ENCODE measurements around the gene ADGRF1.
"Not testable (repeated sequence)": the region's sequence is repeated elsewhere in the genome, so short reads cannot be mapped to it uniquely, and the experiment has no call there.

ADGRF1 gene

DNA sequence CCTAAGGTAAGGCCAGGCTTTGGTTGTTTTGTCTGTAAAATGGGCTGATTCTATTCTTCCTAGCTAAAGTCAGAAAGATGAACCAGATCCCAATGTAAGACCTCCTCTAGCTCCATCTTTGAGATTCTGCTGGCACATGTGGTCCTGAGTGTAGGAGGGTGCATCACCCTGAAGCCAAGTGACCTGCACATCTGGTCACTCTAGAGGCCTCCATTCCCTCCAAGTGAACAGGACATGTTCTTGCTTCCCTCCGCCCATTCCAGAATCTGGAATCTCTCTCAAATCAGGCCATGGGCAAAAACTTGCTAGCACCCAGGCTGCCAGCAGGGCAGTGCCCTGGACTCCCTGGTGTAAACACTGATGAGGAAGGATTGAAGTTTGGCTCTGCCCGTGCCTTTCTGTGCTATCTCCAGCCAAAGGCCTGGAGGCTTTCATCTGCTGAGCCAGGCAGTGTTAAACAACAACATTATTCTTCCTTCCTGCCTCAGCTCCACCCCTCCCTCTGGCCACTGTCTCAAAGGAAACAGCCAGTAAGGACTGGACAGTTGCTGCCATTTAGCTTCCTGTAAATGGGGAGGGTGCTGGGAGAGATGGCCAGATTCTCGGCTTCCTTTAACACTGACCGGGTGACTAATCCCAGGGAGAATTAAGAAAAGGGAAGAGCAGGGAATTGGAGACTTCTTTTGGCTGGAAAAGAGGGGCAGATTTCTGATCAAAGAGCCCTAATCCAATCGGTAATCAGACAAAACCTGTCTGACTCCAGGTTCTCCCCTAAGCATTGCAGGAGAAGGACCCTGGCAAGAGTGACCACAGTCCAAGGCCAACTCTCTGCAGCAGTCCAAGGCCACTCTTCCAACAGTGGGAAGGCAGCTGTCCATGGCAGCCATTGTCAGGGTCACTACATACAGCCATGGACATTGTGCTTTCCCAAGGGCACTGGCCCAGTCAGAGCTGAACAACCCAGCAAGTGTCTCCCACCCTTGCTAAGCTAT lies 19.5 kb upstream of the ADGRF1 start:
- peak; percentile 31 for DNase-seq (ENCODE audit: low read depth)

DNA sequence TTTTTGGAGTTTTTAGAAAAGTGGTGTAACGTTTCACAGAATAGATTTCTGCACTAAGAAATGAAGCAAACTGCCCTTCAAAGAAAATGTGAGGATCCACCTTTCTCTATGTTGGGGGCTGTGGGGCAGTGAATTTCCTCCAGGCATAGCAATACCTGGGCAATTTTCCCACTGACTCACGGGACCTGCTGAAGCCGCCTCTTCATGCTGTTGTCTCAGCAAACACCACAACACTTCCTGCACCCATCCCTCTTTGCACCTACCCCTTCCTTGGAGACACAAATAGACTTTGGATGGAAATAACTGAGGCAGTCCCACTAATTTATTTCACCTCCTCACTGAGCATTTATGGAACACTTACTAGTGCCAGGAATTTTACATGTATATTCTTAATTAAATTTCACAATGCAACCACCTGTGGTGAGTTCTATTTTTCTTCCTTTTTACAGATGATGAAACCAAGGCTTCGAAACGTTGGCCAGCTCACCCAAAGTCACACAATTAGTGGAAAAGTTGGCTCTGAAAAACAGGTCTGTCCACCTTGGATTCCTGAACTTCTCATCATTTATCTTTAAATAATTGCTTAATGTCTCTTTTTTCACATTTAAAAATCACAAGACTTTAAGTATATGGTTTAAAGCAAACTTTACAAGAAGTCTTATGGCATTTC lies 17.2 kb upstream of the ADGRF1 start:
- no peak for DNase-seq (ENCODE audit: low read depth)

DNA sequence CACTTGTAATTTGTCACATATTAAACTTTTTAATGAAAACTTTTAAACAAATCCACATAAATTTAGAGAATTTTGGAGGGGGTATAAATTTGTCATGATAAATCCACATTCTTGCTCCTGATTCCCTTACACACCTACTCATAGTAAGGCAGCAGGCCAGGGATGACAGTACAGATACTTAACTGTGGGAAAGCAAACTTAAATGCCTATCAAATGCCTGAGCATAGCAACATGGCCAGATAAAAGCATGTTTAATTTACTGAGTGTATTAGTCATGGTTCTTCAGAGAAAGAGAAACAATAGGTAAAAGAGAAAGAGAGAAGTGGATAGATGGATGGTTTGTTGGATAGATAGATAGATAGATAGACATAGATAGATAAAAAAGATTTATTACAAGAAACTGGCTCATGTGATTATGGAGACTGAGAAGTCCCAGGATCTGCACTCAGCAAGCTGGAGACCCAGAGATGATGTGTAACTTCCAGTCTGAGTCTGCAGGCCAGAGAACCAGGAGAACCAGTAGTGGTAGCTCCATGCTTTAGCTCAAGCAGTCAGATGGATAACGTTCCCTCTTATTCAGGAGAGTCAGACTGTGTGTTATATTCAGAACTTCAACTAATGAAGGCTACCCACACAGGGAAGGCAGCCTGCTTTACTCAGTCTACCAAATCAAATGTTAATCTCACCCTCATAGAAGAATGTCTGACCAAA lies 15.9 kb upstream of the ADGRF1 start:
- DNase-seq (ENCODE audit: low read depth), result peak; percentile 64

DNA sequence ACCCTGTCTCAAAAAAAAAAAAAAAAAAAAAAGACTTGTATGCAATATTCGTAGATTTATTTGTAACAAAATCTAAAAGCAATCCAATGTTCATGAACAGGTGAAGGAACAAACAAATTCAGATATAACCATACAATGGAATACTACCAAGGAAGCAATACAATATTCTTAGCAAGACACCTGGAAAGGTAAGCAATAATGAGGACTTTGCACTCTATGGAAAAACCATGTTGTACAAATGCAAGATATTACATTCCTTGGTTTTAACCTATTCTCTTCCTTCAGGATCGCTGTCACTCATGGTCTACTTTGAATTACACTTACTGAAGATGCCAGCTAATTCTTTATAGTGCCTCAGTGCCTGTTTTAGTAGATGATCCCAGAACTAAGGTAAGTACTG lies 14.7 kb upstream of the ADGRF1 start:
- no peak for DNase-seq (ENCODE audit: low read depth)

DNA sequence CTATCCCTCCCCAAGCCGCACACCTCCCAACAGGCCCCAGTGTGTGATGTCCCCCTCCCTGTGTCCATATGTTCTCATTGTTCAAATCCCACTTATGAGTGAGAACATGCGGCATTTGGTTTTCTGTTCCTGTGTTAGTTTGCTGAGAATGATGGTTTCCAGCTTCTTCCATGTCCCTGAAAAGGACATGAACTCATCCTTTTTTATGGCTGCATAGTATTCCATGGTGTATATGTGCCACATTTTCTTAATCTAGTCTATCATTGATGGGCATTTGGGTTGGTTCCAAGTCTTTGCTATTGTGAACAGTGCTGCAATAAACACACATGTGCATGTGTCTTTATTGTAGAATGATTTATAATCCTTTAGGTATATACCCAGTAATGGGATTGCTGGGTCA lies 12.2 kb upstream of the ADGRF1 start:
- DNase-seq (ENCODE audit: low read depth), result not testable (repeated sequence)

DNA sequence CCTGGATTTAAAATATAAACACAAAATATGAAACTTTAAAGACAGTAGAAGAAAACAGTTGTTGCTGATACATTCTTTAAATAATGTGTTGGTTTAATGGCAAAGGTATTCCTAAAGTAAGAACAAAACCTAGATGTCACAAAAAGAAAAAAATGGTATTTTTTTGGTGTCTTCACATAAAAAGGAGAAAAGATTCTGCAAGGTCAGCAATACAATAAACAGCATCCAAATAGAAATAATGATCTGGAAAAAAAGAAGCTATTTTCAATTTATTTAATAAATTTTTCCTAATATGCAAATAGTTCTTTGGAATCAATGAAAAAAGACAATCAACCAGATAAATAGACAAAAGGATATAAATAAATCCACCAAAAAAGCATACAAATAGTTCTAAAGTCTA lies 6.5 kb upstream of the ADGRF1 start:
- no peak for DNase-seq (ENCODE audit: low read depth)

DNA sequence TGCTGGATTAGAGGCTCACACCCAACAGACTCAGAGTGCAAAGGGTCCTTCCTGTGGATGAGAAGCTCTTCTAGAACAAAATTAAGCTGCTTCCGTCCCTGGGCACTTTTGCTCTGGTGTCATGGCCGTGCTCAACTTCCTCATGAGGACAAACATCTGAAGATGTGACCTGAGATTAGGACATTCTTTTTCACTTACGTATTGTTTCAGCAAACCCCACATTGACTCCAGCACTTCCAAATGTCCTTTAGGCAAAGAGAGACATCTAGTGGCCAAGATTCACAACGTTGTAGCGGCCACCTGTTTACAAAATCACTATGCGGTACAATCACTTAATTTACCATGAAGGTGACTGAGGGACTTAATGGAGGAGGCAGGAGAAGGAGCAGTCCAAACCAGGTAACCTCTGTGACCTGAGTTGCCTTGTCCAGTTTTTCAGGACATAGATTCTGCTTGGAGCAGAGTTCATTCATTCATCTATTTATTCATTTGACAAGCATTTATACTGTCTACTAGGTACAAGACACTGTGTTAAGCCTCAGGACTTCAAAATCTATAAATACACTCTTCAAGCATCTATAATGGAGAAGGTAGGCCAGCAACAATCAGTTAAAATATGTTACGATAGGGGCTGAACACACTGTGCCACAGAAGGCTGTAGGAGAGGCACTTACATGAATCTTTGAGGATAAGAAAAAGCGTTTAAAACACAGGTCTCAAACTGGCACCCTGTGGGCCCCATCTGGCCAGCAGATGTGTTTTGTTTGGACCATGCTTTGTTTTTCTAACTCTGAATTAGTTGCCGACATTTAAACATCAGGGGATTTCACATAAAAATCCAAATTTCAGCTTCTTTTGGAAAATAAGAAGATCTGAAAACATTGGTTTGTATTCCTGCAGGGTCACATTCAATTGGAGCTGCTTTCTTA lies 5.6 kb upstream of the ADGRF1 start:
- peak; percentile 78 for DNase-seq (ENCODE audit: low read depth)

DNA sequence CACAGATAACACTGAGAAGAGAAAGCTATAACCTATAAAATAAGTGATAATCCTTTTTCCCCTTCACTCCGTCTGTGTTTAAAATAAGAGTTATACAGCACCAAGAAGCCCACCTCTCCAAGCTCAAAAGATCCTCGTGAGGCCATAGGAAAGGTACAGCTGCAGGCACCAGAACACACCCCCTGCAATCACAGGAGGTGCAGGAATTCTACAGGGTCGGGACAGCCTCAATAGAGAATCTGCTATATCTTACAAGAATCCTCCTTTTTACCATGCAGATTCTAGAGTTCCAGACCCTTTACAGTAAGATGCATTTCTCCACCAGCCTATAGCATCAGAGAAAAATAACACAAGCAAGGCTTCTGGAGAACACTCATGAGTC lies 5.0 kb upstream of the ADGRF1 start:
- no peak for DNase-seq (ENCODE audit: low read depth)

DNA sequence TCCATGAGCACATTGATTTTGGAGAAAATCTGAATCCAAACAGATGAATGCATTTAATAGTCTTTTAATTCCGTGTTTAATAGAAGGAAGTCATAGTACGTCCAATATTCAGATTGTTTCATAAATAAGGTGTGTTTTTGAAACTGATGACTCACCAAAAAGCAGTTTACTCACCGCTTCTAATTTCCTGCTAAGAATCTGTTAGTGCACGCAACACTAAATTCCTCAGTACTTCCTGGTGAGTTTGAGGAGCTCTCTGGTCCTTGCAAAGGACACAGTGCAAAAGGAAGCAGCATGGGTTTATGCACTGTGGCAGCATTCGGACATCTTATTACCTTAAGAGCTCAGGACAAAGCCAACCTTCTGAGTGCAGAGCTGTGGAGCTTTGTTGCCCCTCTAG lies 2.3 kb upstream of the ADGRF1 start:
- DNase-seq (ENCODE audit: low read depth), result peak; percentile 61

DNA sequence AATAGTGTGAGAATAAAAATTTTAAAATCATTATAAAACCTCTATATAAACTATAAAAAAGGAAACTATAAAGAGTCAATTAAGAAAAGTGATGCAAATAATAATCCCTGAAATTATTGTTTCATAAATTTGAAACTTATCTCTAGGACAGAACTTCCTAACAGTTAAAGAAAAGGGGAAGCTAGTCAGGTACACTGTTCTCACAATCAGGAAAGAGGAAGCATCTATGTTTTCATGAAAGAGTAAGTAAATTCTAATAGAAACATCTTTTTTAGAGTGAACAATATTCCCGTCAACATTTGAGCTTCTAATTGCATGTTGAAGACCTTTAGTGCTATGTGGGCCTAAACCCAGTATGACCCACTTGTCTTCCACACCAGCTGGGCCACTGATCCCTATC lies 1.2 kb upstream of the ADGRF1 start:
- DNase-seq (ENCODE audit: low read depth), result no peak

DNA sequence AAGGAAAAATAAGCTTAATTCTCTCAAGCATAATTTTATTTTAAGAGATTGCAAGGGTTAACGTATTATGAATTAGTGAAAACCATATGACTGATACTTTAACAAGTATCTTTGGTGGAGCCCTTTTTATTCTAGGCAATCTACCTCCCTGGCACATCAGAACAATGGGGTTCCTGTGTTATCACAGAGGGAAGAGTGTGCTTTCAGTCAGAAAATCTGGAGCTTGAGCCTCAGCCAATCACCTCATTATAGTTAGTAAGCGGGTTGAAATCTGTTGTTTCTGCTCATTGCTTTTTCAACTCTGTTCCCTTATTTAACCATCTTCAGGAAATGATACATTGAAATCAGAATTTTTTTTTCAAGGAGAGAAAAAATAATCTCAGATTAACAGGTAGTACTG lies 391 bp downstream of the ADGRF1 start:
- DNase-seq (ENCODE audit: low read depth), result no peak

DNA sequence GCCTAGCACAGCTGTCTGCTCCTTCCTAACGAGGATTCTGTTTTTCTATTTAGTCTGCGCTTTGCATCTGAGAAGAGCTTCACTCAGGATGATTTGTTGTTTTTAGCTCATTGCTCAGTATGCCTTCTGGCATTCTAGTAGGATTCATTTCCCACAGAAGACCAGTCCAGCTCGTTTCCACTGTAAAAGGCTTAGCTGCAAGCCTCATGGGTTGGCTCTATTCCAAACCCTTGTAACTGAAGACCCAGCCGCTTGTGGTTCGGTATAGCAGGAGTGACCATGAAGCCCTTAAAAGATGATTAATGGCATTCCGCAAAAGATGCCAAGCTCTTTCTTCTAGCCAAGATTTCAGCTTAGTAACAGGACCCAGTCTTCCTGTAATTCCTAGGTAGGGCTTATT lies 7.2 kb downstream of the ADGRF1 start:
- peak; percentile 96 for DNase-seq (ENCODE audit: low read depth)

DNA sequence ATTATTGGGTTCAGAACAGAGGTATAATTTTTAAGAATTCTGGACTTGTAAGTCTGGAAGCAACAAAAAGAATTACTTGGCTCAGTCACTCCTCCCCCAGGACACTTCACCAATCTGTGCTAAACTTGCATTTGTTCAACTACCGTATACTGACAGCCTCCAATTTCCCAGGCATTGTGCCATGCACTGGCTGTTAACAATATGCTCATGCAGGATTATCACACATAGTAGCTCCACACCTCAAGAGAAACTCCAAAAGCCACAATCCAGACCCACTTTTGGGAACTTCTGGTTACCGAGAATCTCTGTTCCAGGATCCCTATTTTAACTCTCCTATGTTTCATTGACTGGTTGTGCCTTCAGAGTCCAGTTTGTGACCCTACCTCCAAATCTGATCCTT lies 7.7 kb downstream of the ADGRF1 start:
- peak; percentile 8 for DNase-seq (ENCODE audit: low read depth)

DNA sequence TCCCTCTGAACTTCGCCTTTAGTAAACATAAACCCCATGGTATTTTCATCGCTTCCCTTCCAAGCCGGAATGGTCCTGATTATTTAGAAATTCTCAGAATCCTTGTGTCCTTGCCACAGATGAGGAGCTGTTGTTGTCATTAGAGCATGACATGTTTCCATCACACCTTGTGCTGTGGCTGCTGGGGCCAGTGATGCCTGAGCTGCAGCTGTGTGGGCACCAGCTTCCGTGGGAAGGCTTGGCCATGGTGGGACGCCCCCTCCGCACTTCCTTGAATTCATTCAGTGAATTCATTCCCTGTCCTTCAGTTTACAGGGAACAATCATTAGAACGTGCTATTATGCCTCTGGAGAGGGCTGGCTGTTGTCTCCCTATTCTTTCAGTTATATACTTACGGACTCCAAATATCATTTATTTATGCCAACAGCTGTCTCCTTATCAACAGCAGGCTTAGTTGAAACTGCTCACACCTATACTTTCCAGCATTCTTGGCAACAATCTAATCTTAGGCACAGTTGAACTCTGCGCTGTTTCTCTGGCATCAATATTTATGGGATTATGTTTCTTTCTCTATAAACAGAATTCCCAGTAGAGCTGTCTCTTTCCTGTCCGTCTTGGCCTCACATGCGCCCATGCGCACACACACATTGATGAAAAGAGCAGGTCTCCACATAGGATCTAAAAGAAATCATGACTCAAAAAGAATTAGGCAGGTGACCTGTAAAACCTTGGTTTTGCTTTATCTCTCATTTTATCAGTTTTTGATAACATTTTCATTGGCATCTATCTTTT lies 9.0 kb downstream of the ADGRF1 start:
- no peak for DNase-seq (ENCODE audit: low read depth)

DNA sequence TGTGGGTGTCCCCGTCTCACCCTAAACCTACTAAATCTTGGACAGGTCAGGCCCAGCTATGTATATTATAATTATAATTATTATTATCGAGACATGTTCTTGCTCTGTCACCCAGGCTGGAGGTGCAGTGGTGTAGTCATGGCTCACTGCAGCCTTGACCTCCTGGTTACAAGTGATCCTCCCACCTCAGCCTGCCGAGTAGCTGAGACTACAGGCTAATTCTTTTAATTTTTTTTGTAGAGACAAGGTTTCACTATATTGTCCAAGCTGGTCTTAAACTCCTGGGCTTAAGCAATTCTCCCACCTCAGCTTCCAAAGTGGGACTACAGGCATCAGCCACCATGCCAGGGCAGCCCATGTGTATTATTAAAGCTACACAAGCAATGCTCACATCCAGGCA lies 10.5 kb downstream of the ADGRF1 start:
- DNase-seq (ENCODE audit: low read depth), result no peak

DNA sequence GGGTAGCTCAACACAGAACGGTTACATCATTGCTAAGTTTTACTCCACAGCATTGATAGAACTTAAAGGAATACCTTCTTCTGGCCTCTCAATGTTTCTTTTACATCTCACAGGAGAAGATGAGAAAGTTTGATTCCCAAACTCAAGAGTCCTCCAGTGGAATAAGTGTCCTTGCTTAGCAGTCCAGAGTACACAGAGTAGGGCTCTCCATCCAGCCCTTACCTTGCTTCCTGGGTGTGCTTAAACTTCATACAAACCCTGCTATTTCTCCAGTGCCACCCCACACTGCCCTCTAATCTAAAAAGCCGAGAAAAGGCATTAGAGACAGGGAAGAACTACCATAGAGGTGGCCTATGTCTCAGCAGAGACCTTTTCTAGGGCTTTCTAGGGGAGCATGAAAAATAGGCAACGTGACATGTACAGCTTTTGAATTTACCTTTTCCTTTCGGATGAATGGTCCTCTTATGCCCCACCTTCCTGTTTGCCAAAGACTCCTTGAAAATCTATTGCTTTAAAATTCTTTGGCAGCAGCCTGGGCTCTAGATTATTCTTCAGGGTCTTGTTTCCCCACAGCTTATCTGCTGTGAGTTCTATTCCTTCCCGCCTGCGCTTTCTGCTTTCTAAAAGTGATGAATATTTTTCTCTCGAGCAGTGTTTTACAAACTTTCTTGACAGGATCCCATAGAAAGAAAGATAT lies 12.1 kb downstream of the ADGRF1 start:
- no peak for DNase-seq (ENCODE audit: low read depth)

DNA sequence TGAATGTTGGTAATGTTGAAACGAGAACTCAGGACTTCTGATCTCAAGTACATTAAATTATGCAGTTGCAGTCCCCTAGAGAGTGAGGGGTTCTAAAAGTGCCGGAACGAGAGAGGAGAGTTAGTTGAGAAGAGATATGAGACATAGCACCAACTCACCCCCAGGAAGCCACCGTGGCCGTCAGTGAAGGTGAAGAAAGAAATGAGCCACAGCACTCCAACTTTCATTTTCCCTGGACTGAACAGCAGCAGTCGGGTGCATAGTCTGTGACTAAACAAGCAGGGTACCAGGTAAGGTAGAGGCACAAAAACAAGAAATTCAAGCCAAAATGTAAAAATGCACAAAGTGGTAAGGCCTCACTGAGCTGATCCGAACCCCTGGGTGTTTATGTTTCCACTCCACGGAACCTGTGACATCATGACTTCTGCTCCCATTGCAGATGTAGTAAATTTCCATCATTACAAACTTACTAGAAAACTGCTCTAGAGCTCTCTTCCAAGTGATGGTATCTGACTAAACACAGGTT lies 13.2 kb downstream of the ADGRF1 start:
- no peak for DNase-seq (ENCODE audit: low read depth)

DNA sequence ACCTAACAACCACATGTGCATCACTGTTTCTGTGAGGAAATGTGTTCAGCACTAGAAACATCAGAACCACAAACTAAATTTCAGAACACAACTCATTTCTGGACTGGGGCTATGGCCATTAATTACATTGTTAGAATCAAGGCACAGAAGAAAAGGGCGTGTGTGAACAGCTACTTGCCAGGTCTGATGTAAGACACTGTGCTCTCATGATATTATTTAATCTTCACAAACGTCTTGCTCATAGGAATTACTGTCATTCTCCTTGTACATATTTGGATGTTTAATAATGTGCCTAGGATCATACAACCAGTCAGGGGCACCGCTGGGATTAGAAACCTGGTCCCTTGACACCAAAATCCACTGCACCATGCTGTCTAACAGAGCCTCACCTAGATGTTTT lies 14.8 kb downstream of the ADGRF1 start:
- no peak for DNase-seq (ENCODE audit: low read depth)

DNA sequence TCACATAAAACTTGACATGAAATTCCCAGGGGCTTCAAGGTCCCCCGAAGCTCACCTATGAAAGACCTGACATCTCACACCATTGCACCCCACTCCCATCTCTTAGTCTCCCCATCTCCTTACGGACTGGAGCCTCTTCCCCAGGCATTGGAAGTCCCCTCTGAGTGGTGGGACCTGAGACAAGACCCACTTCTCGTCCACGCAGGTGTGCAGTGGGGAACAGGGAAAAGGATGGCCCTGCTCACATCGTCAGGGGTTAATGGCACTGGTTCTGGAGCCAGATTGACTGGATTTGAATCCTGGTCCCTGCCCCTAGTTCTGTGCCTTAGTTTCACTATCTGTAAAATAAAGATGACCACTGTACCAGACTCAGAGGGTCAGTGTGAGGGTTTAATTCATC lies 15.5 kb downstream of the ADGRF1 start:
- DNase-seq (ENCODE audit: low read depth), result no peak

DNA sequence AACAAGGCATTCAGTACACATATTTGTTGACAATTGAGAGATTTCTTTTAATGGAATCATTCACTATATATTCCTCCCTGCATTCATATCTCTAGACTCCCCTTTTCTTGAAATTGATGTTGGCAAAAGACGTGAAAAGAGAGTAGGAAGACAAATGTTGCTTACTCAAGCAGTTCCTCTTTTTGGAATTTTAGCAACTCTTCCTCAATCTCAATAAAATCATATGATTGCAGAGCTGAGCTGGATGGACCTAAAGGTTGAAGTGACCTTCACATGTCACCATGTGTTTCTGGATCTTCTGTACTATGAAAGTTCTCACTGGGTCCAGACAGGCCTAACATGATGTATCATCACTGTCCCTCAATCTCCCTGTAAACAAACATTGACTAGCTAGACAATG lies 18.6 kb downstream of the ADGRF1 start:
- no peak for DNase-seq (ENCODE audit: low read depth)
